K562 (cell line): ENCODE data around the gene TTLL9. TPM values are rescaled to one million over a fixed set of nuclear protein-coding genes. Genes with fewer than 3 reads are reported as not detected.

Source experiments
- ATAC-seq: fragments of 200-7000 bp; cut with Tn5 transposase; 3 replicates; pipeline ENCODE4 v1.9.1; 2020; ENCODE audit warnings: moderate library complexity
- BruUV-seq: library from RNA; stranded (reverse); fragments of 400-500 nt; replicated peaks from 2 replicates; lab custom pipeline; 2021; lab: Mats Ljungman, UMichigan
- CTCF ChIA-PET: fragments of 300-600 bp; formaldehyde crosslinking; extraction: SDS; loops from one replicate; lab custom pipeline; 2021; ENCODE audit warnings: low intra/inter-chr PET ratio; lab: Yijun Ruan, JAX
- POLR2A ChIA-PET: fragments of 300-600, 350-650 bp; sonication (Branson Sonifier 250); formaldehyde crosslinking; extraction: SDS; loops from one replicate; lab custom pipeline; 2021; ENCODE audit warnings: antibody characterized with exemption, inconsistent platforms; lab: Yijun Ruan, JAX
- DNase-seq, 4 experiments: peaks; one replicate each; pipeline versions ENCODE4 v3.0.0 to v3.0.0-alpha.2; 2011 to 2018; ENCODE audit warnings: low spot score in 3 of 4, mixed read lengths in 3 of 4; ENCODE audit errors: extremely low read depth in 1 of 4
- FAIRE-seq: peaks from 2 replicates; lab custom pipeline; 2011; peaks lifted over from hg19 to GRCh38; lab: Jason Lieb, UNC
- H2AFZ ChIP-seq: 2 replicates; pipeline ENCODE4 v1.6.0; 2011; ENCODE audit warnings: low read depth, low read length, control low read depth, inconsistent platforms
- H3K27ac ChIP-seq: fragments of 200-600 bp; 3 replicates; pipeline ENCODE4 v1.8.0; 2011; ENCODE audit warnings: low read depth, mild to moderate bottlenecking, control low read depth, inconsistent platforms, low read length, moderate library complexity, mixed read lengths; ENCODE audit errors: extremely low read depth
- H3K27me3 ChIP-seq, 2 experiments: fragments of 300-600 bp in 1 of 2; 2 replicates in 1 of 2; 3 replicates in 1 of 2; pipeline versions ENCODE4 v1.6.0 to v1.8.0; 2011; ENCODE audit warnings: inconsistent platforms in 2 of 2, low read length in 2 of 2, mild to moderate bottlenecking in 1 of 2, mixed read lengths in 1 of 2, moderate library complexity in 1 of 2; ENCODE audit not compliant: control insufficient read depth in 2 of 2, insufficient read depth in 2 of 2
- H3K36me3 ChIP-seq: fragments of 300-600 bp; 3 replicates; pipeline ENCODE4 v1.8.0; 2011; ENCODE audit warnings: mild to moderate bottlenecking, low read length, inconsistent platforms; ENCODE audit not compliant: control insufficient read depth, insufficient read depth
- H3K4me1 ChIP-seq, 2 experiments: fragments of 200-600 bp in 1 of 2; replicated peaks in 1 of 2; 2 replicates in 1 of 2; 3 replicates in 1 of 2; pipeline versions ENCODE4 v1.5.1 to v1.8.0; 2011; ENCODE audit warnings: inconsistent platforms in 2 of 2, low read length in 2 of 2, mild to moderate bottlenecking in 1 of 2, mixed read lengths in 1 of 2, moderate library complexity in 1 of 2; ENCODE audit not compliant: control insufficient read depth in 2 of 2, insufficient read depth in 2 of 2
- H3K4me2 ChIP-seq: 2 replicates; pipeline ENCODE4 v1.6.1; 2011; ENCODE audit warnings: low read length, control low read depth, inconsistent platforms, mixed read lengths; ENCODE audit not compliant: insufficient read depth
- H3K4me3 ChIP-seq: fragments of 200-600 bp; sonication (generic), shearing (Covaris generic); 2 replicates; pipeline ENCODE4 v1.5.1; 2016; ENCODE audit warnings: control low read depth, inconsistent platforms
- H3K79me2 ChIP-seq: fragments of 200-600 bp; 3 replicates; pipeline ENCODE4 v1.8.0; 2011; ENCODE audit warnings: low read length, inconsistent platforms; ENCODE audit not compliant: control insufficient read depth, insufficient read depth
- H3K9ac ChIP-seq, 2 experiments: 2 replicates each; pipeline versions ENCODE4 v1.6.0 to v1.6.1; 2011; ENCODE audit warnings: low read depth in 2 of 2, low read length in 2 of 2, control low read depth in 1 of 2, inconsistent platforms in 1 of 2, mild to moderate bottlenecking in 1 of 2, mixed read lengths in 1 of 2; ENCODE audit not compliant: insufficient read depth in 1 of 2
- H3K9me1 ChIP-seq: one replicate; pipeline ENCODE4 v1.6.0; 2011; ENCODE audit warnings: inconsistent platforms, mild to moderate bottlenecking, low read length, moderate library complexity; ENCODE audit not compliant: control insufficient read depth, insufficient read depth
- H3K9me3 ChIP-seq: replicated peaks from 2 replicates; pipeline ENCODE4 v1.5.1; 2011; ENCODE audit warnings: low read depth, low read length, inconsistent platforms; ENCODE audit not compliant: control insufficient read depth, insufficient read depth
- H4K20me1 ChIP-seq: replicated peaks from 2 replicates; pipeline ENCODE4 v1.6.1; 2011; ENCODE audit warnings: low read length, inconsistent platforms, mixed read lengths; ENCODE audit not compliant: control insufficient read depth, insufficient read depth
- CHD4 ChIP-seq: fragments of 200-600 bp; sonication (generic); IDR thresholded peaks from 3 replicates; pipeline ENCODE4 v1.6.1; 2012; ENCODE audit warnings: low read depth, mild to moderate bottlenecking, mixed read lengths, low read length, inconsistent platforms; ENCODE audit not compliant: insufficient read depth, insufficient replicate concordance, poor library complexity, severe bottlenecking
- HLTF ChIP-seq: fragments of 450-650 bp; IDR thresholded peaks from 2 replicates; pipeline ENCODE4 v1.6.1; 2016
- MAFG ChIP-seq: fragments of 450-650 bp; conservative IDR thresholded peaks from 2 replicates; pipeline ENCODE4 v1.6.1; 2016; ENCODE audit warnings: missing genetic modification characterization, missing compliant biosample characterization
- MCM3 ChIP-seq: fragments of 450-650 bp; IDR thresholded peaks from 2 replicates; pipeline ENCODE4 v1.6.1; 2016
- SIN3A ChIP-seq, 2 experiments: fragments of 150-350 bp in 1 of 2; IDR thresholded peaks; 2 replicates each; pipeline ENCODE4 v1.6.1; 2011 to 2016; ENCODE audit warnings: borderline replicate concordance in 2 of 2, low read depth in 2 of 2, low read length in 2 of 2, mild to moderate bottlenecking in 2 of 2, moderate library complexity in 2 of 2; ENCODE audit not compliant: control insufficient read depth in 1 of 2
- ZNF143 ChIP-seq: sonication (generic); formaldehyde crosslinking; IDR thresholded peaks from 2 replicates; pipeline ENCODE4 v1.9.0; 2022; ENCODE audit warnings: mild to moderate bottlenecking, missing genetic modification reagents
- WGBS: fragments of 100-300 bp; shearing (Covaris generic); methylation state at CpG from one replicate; pipeline ENCODE4 v1.1.6; 2016; ENCODE audit warnings: low coverage, mixed read lengths; ENCODE audit not compliant: insufficient coverage; ENCODE audit errors: missing lambda C conversion rate; 5-methylcytosine and 5-hydroxymethylcytosine counted together
- in situ Hi-C: fragments of 300-500 bp; cut with MboI; formaldehyde crosslinking; loops from 4 replicates; pipeline ENCODE4 v1.15.0; 2018; ENCODE audit warnings: inconsistent platforms, mixed read lengths
- intact Hi-C: fragments of 100-400 bp; cut with micrococcal nuclease; formaldehyde crosslinking; loops from 2 replicates; pipeline ENCODE4 v1.14.2; 2022
- polyA plus RNA-seq, 8 experiments: library from polyadenylated mRNA; depleted of rRNA in 4 of 8; stranded (reverse) in 5 of 8; unstranded in 3 of 8; fragments of >200 nt; fragmentation: Nextera tagmentation in 2 of 8; fragmentation: Illumina TruSeq in 1 of 8; extraction: Ambion mirVana in 2 of 8; extraction: Trizol in 1 of 8; gene quantifications; 2 replicates each; pipeline versions ENCODE4 v1.2.1 to v1.2.3, GENCODE V29; 2011 to 2014; ENCODE audit warnings: inconsistent platforms in 1 of 8, missing spikeins in 1 of 8
- total RNA-seq, 7 experiments: library from RNA; depleted of rRNA in 6 of 7; stranded (reverse); fragments of >200 nt in 6 of 7; fragmentation: Illumina TruSeq in 2 of 7; extraction: Trizol in 2 of 7; gene quantifications; 2 replicates each; pipeline versions ENCODE4 v1.2.1 to v1.2.3, GENCODE V29; 2011 to 2021; ENCODE audit warnings: low replicate concordance in 1 of 7
- TF ChIP-seq, protein P1 (sequence below): sonication (generic); formaldehyde crosslinking; IDR thresholded peaks from 2 replicates; pipeline ENCODE4 v1.8.1; 2022; ENCODE audit warnings: missing genetic modification reagents
- TF ChIP-seq, protein P2 (sequence below): fragments of 450-650 bp; IDR thresholded peaks from 2 replicates; pipeline ENCODE4 v1.6.1; 2018; ENCODE audit warnings: mild to moderate bottlenecking, low read depth; ENCODE audit not compliant: partially characterized antibody

Gene TTLL9
- total and polyA plus RNA-seq, 9 of the 15 experiments (the other 6 are each of a cell fraction or from before 2014, with no cell fraction given), result 0.06 to 0.07 TPM; not detected in 7

DNA sequence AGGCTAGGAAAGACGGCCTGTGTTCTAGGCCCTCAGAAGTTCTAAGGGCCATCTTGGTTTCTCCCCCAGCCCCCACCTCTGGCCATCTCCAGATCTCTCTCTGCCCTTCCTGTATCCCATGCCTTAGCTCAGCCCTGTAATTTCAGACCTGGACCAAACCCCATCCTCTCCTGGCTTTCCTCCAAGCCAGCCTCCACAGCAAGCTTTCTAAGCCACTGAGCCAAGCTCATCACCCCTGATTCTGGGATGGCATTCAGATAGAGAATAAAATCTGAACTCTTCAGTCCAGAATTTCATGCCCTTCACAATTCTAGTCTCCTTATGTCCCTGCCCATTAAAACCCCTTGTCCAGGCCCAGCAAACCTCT is 120.9 kb downstream of the TTLL9 start:
- no peak for FAIRE-seq
- no TSS peak for BruUV-seq

DNA sequence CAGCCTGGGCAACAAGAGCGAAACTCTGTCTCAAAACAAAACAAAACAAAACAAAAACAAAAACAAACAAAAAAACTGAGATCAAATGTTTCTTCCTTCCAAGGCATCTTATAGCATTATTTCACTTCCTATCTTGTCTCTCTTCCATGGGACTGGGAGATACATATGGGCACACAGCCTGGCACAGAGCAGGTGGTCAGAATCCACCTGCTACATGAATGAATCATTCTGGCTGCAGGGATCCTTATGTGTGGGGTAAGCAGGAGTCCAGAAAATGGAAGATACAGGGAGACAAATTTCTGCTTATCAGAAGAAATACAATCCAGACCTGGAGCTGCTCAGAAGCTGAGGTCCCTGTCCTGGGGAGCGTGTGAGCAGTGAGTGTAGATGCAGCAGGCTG is 121.7 kb downstream of the TTLL9 start:
- H3K9me3 ChIP-seq, result no peaks in the 10 kb centered on the region
- H2AFZ ChIP-seq, result no peak overlapping the region
- ChIA-PET POLR2A (no interaction called here), CTCF (no interaction called here)
- no peak overlapping the region for H3K4me3 ChIP-seq
- WGBS, result 3% methylated on average over 2 of the region's 2 CpGs
- H3K9ac ChIP-seq, result no peak overlapping the region
- peaks cover 0 to 5% of the 10 kb centered on the region in 2 experiments; a peak in 2 of 5 replicates for H3K4me1 ChIP-seq
- intact Hi-C loops (no loop called here), in situ Hi-C loops (no loop called here)
- H3K79me2 ChIP-seq, result no peaks in the 10 kb centered on the region
- peaks cover 13 to 56% of the 10 kb centered on the region in 2 experiments for H3K27me3 ChIP-seq
- H3K27ac ChIP-seq, result no peak overlapping the region
- DNase-seq (no peak), ATAC-seq (no peak), FAIRE-seq (no peak)
- H3K4me2 ChIP-seq, result no peak overlapping the region
- no peaks in the 10 kb centered on the region for H3K9me1 ChIP-seq
- H3K36me3 ChIP-seq, result no peaks in the 10 kb centered on the region
- BruUV-seq, result no TSS peak
- peaks cover 1% of the 10 kb centered on the region for H4K20me1 ChIP-seq
- no peak for TF ChIP-seq MCM3
- no peak for TF ChIP-seq ZNF143 (CRISPR knock-in tag)
- TF ChIP-seq, protein P1, sequence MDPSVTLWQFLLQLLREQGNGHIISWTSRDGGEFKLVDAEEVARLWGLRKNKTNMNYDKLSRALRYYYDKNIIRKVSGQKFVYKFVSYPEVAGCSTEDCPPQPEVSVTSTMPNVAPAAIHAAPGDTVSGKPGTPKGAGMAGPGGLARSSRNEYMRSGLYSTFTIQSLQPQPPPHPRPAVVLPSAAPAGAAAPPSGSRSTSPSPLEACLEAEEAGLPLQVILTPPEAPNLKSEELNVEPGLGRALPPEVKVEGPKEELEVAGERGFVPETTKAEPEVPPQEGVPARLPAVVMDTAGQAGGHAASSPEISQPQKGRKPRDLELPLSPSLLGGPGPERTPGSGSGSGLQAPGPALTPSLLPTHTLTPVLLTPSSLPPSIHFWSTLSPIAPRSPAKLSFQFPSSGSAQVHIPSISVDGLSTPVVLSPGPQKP, result no peak
- no peak for TF ChIP-seq MAFG
- no peak for TF ChIP-seq SIN3A (IDR thresholded peaks at IDR 0.05; ENCODE audit: borderline replicate concordance in 2 of 2, control insufficient read depth in 1 of 2, low read depth in 2 of 2, low read length in 2 of 2)
- TF ChIP-seq HLTF, result no peak
- TF ChIP-seq, protein P2, sequence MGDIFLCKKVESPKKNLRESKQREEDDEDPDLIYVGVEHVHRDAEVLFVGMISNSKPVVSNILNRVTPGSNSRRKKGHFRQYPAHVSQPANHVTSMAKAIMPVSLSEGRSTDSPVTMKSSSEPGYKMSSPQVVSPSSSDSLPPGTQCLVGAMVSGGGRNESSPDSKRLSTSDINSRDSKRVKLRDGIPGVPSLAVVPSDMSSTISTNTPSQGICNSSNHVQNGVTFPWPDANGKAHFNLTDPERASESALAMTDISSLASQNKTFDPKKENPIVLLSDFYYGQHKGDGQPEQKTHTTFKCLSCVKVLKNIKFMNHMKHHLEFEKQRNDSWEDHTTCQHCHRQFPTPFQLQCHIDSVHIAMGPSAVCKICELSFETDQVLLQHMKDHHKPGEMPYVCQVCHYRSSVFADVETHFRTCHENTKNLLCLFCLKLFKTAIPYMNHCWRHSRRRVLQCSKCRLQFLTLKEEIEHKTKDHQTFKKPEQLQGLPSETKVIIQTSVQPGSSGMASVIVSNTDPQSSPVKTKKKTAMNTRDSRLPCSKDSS, result no peak

More for the DNA sequence above, 120.9 kb downstream of the TTLL9 start:
- Histone ChIP-seq H3K27ac (no peak overlapping the region), H3K9ac (no peak overlapping the region), H3K4me3 (no peak overlapping the region), H2AFZ (no peak overlapping the region), H3K36me3 (no peaks in the 10 kb centered on the region), H3K4me1 (peaks cover 0 to 5% of the 10 kb centered on the region in 2 experiments; a peak in 2 of 5 replicates), H3K9me3 (no peaks in the 10 kb centered on the region), H3K27me3 (peaks cover 13 to 49% of the 10 kb centered on the region in 2 experiments), H3K9me1 (no peaks in the 10 kb centered on the region), H3K79me2 (no peaks in the 10 kb centered on the region), H4K20me1 (no peaks in the 10 kb centered on the region; the same call in none of the 2 replicates), H3K4me2 (no peak overlapping the region)
- CTCF ChIA-PET, result no interaction called here
- TF ChIP-seq CHD4, result no peak
- no peak for DNase-seq
- POLR2A ChIA-PET, result interaction anchor here (1.5 kb wide), 1 partner anchor 10 kb away, joined by 4 read pairs; no protein-coding TSS in a partner anchor
- WGBS, result no CpG with 5 or more reads among the region's 1 CpG
- ATAC-seq, result no peak
- intact Hi-C loops (no loop called here), in situ Hi-C loops (no loop called here)
